HG02970 (cell line): ENCODE data around the gene CLEC1A.
"Not testable (repeated sequence)": the region's sequence is repeated elsewhere in the genome, so short reads cannot be mapped to it uniquely, and the experiment has no call there.

Experiments
- ATAC-seq: cut with Tn5 transposase; IDR thresholded peaks from one replicate; pipeline ENCODE4 v1.9.1; 2021; ENCODE audit warnings: mild to moderate bottlenecking, moderate library complexity, moderate number of reproducible peaks; ENCODE audit not compliant: unreplicated experiment, low FRiP score

CLEC1A gene

DNA sequence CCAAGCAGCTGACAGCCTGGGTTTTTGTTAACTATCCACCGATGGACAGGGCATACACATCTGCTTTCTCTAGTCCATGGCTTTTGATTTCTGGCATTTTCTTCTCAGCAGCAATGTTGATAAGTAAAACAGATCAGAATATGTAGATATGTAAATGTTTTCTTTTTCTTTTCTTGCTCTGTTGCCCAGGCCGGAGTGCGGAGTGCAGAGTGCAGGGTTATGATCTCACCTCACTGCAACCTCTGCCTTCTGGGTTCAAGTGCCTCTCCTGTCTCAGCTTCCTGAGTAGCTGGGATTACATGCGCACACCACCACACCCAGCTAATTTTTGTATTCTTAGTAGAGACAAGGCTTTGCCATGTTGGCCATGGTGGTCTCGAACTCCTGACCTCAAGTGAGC is 40.4 kb downstream of the CLEC1A start:
- no peak for ATAC-seq

DNA sequence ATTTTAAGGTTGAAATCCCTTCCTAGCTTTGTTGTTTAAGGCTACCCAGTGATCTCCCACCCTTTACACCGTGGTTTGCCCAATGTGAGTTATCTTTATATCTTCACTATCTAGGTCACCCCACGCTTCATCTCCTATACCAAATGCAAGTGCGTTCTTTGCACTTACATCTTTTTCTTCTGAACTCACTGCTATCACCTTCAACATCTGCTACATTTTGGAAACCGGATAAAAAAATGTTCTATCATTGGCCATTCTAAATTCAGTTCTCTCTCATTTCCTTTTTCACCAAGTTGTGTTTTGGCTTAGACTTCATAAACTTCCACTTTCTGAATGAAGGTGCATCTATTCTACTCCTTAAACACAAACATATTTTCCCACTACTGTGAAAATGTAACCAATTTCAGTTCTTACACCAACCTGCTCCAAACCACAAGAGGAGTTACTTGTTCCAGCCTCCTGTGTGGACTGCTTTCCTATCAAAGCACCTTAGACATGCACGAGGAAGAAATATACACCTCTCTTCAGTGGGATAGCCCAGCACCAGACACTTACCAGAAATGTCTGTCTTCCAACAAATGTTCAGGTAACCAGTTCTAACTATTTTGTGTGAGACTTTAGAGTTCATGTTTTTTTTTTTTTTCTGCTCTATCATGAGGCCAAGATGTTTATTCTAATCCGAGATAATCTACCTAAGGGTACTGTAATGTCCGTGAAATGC is 46.4 kb downstream of the CLEC1A start:
- ATAC-seq, result no peak

DNA sequence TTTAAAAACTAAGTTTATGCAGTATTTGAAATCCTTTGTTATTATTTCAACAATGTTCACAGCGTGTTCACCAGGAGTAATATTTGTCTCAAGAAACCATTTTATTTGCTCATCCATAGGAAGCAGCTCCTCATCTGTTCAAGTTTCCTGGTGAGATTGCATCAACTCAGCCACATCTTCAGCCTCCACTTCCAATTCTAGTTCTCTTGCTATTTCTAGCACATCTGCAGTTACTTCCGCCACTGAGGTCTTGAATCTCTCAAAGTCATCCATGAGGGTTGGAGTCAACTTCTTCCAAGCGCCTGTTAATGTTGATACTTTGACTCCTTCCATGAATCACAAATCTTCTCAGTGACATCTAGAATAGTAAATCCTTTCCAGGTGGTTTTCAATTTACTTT is 50.3 kb downstream of the CLEC1A start:
- ATAC-seq, result no peak

DNA sequence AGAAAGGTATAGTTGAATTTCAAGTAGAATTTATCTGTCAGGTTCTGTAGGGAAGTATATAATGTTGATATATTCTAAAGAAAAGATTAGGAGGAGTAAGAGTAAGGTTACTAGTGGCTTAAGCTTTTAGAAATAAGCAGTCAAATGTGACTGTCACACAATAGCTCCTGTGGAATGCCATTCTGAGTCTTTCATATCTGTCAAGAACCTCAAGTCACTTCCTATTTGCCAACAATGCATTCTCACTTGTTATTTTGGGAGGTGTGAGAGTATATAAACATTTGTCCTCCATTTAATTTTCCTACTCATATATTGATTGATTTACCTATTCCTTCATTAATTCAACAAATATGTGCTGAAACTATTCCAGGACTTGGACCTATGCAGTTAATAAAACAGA is 56.6 kb downstream of the CLEC1A start:
- no peak for ATAC-seq

DNA sequence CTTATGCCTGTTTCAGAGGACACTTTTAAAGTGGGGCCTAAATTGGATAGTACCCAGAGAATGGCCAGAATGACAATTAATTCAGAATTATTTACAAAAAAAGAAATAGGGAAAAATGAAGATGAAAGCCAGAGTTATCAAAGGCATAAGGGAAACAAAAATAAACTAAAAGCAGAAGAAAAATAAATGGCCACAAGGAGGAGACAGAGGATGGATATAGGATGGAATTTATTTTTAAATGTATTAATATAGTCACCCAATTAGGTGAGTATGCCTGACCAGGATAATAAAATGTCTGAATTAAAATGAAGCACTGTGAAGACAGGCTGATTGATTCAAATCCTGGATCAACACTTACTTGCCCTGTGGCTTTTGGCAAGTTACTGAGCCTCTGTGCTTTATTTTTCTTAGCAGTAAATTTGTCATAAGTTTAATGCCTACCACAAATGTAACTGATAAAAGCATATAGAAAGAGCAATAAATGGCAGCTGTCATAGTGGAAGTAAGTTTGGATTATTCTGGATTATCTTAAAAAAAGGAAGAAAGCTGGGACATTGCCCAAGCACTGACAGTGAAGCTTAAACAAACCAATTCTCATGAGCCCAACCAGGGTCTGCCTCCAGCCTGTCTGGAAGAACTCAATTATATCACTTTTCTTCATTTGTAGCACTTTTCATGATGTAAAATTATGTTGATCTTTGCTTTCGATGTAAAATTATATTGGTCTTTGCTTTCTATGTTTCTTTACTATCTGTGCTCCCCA is 64.8 kb downstream of the CLEC1A start:
- no peak for ATAC-seq

DNA sequence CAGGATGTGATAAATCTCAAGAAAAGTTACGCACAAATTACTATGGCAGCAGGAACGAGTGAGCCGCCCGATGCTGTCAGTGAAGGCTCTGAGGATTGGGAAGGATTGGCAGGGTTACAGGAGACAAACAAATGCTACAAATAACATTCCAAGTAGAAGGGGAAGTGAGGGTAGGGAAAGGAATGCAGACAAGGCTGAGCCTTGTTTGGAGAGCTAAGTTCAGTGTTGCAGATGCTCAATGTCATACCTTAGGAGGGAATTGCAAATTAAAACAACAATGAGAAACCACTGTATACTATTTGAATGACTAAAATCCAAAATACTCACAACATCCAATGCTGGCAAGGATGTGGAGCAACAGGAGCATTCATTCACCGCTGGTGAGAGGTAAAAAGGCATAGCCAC is 67.0 kb downstream of the CLEC1A start:
- no peak for ATAC-seq

DNA sequence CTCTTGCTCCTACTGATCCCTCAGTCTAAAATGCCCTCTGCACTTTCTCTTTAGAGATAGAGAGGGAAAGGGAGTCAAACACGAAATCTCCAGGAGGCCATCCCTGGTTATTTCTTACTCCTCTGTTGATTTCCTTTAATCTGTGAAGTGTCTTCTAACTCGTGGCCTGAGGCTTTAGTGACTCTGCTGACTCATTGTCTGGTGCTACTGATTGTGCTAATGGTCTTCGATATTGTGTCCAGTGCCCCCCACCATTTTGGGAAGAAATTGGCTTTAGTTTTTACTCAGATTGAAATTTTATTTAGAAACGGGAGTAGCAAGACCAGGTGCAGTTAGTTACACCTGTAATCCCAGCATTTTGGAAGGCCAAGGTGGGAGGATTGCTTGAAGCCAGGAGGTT is 67.5 kb downstream of the CLEC1A start:
- no peak for ATAC-seq

DNA sequence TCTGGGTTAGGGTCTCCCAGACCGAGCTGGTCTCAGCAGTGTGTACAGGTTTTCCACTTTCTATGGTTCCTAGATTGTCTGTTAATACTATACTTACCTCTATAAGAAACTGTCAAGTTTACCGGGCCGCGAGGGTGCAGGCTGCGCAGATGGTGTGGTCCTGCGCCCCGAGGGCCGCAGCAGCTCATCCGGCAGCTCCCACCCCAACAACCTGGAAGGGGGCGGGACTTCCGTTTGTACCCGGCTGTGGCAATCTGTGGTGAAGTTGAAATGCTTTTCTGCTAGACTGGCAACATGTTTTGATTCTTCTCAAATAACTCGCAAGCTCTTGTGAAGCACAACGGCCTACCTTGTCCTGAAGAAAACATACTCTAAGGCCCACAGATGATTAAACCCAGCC is 68.3 kb downstream of the CLEC1A start, which contains the start of gene CLEC9A:
CLEC9A (plus strand) TSS at position 237 of the 400 bp plus-strand sequence. CDS start 22,006 bp downstream, outside the sequence.
- ATAC-seq, result no peak

DNA sequence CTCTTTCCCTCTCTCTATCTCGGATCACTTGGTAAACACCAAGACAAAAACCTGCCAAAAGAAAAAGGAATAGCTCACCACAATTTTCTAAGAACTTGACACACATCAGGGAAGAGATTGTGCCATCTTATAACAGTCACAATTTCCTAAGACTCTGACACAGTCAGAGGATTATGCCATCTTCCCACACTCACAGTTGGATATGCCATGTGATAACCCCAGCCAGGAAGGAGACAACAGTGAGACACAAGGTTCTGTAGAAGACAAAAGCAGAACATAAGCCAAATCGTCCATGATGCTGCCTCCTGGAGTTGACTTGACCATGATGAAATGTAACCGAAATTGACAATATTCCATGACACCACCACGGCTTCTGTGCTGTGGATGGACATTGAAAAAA is 71.1 kb downstream of the CLEC1A start:
- no peak for ATAC-seq

DNA sequence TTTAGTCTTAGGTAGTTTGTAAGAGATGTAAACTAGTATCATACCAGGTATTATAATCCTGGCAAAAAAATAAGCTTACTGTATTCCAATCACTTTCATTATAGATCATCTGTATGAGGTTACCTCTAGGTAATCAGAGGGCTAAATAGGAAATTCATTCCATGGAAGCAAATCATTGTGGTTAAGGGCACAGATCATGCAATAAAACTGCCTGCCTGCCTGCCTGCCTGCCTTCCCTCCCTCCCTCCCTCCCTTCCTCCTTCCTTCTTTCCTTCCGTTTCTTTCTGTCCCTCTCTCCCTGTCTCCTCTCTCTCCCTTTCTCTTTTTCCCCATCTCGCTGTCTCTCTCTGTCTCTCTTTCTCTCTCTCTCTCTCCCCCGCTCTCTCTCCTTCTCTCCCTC is 71.5 kb downstream of the CLEC1A start:
- ATAC-seq, result no peak

DNA sequence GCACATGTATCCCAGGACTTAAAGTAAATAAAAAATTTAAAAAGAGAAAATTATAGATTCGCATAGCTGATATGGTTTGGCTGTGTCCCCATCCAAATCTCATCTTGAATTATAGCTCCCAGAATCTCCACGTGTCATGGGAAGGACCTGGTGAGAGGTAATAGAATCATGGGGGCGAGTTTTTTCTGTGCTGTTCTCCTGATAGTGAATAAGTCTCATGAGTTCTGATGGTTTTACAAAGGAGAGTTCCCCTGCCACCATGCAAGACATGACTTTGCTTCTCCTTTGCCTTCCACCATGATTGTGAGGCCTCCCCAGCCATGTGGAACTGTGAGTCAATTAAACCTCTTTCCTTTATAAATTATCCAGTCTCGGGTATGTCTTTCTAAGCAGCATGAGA is 72.1 kb downstream of the CLEC1A start:
- ATAC-seq, result not testable (repeated sequence)

DNA sequence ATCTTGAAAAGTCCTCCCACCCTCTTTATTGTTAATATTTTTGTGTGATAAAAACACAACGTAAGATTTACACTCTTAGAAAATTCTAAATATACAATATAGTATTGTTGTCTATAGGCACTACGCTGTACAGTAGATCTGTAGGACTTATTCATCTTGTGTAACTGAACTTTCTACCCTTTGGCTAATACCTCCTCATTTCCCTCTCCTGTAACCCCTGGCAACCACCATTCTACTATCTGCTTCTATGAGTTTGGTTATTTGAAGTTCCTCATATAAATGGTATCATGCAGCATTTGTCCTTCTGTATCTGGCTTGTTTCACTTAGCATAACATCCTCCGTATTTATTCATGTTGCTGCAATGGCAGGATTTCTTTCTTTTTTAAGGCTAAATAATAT is 73.5 kb downstream of the CLEC1A start:
- ATAC-seq, result no peak

DNA sequence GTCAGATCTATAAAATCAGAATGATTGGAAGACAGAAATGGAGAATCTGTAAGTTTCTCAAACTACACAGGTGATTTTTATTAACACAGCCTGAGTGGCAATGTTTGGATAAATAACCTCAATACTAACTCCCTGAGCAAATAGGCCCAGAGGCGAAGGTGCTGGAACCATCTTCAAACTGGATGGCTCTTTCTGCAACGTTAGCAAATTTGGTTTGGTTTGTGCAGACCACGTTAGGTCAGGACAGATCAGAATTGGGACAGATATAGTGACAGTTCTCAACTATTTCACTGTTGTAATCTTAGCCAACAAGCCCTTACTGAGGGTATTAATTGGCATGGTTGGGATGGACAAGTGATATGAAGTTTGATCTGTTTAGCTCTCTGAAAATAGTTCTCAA is 77.4 kb downstream of the CLEC1A start:
- no peak for ATAC-seq
